A549 (cell line): ENCODE results near the gene TEAD4. TPM values are rescaled to one million over a fixed set of nuclear protein-coding genes. Genes with fewer than 3 reads are reported as not detected.

Source experiments
- ATAC-seq, 2 experiments: fragments of 200-7000 bp in 1 of 2; fragments of >200 bp in 1 of 2; cut with Nextera tagmentation in 1 of 2; cut with Tn5 transposase in 1 of 2; 3 replicates each; pipeline versions ENCODE4 v1.8.0 to v1.9.1; 2018 to 2020; ENCODE audit warnings: mild to moderate bottlenecking in 1 of 2, moderate library complexity in 1 of 2
- CTCF ChIA-PET: fragments of 300-600 bp; sonication (Branson Sonifier 250); formaldehyde crosslinking; extraction: SDS; loops from one replicate; lab custom pipeline; 2021; ENCODE audit warnings: antibody characterized with exemption, inconsistent platforms; lab: Yijun Ruan, JAX
- POLR2A ChIA-PET: fragments of 350-600 bp; formaldehyde crosslinking; extraction: SDS; loops from one replicate; lab custom pipeline; 2021; ENCODE audit warnings: antibody characterized with exemption, inconsistent platforms; lab: Yijun Ruan, JAX
- DNase-seq, 2 experiments: peaks; one replicate each; pipeline versions ENCODE4 v3.0.0 to v3.0.0-alpha.2; 2011 to 2016; ENCODE audit warnings: low read depth in 1 of 2, low spot score in 1 of 2
- FAIRE-seq: peaks from 2 replicates; lab custom pipeline; 2011; peaks lifted over from hg19 to GRCh38; lab: Jason Lieb, UNC
- H3K27ac ChIP-seq, 2 experiments: fragments of >200 bp; sonication (Bioruptor Twin); formaldehyde crosslinking; 3 replicates each; pipeline ENCODE4 v1.5.1; 2016 to 2017
- H3K4me1 ChIP-seq: fragments of >200 bp; sonication (Bioruptor Twin); formaldehyde crosslinking; 3 replicates; pipeline ENCODE4 v1.6.1; 2016
- H3K4me2 ChIP-seq: fragments of >200 bp; sonication (Bioruptor Twin); formaldehyde crosslinking; 3 replicates; pipeline ENCODE4 v1.6.1; 2016
- H3K4me3 ChIP-seq: fragments of >200 bp; sonication (Bioruptor Twin); formaldehyde crosslinking; 3 replicates; pipeline ENCODE4 v1.5.1; 2016
- H3K9me3 ChIP-seq: fragments of >200 bp; sonication (Bioruptor Twin); formaldehyde crosslinking; 3 replicates; pipeline ENCODE4 v1.6.1; 2016
- CBX8 ChIP-seq: fragments of 200-600 bp; sonication (generic); IDR thresholded peaks from 2 replicates; pipeline ENCODE4 v1.6.1; 2016
- CHD4 ChIP-seq: fragments of 200-600 bp; sonication (generic); IDR thresholded peaks from 2 replicates; pipeline ENCODE4 v1.6.1; 2016; ENCODE audit warnings: antibody characterized with exemption, mild to moderate bottlenecking, borderline replicate concordance
- GATA3 ChIP-seq: IDR thresholded peaks from 2 replicates; pipeline ENCODE4 v1.6.1; 2012; ENCODE audit warnings: borderline replicate concordance
- HDAC2 ChIP-seq: fragments of 200-600 bp; sonication (generic); IDR thresholded peaks from 2 replicates; pipeline ENCODE4 v1.6.1; 2016
- HOXA7 ChIP-seq: fragments of 250-450 bp; sonication (Bioruptor Pico); IDR thresholded peaks from 2 replicates; pipeline ENCODE4 v1.5.0; 2020; ENCODE audit warnings: mild to moderate bottlenecking, moderate library complexity
- HOXB5 ChIP-seq: fragments of 250-450 bp; sonication (Bioruptor Pico); IDR thresholded peaks from 2 replicates; pipeline ENCODE4 v1.5.0; 2020; ENCODE audit warnings: mild to moderate bottlenecking, moderate library complexity
- JUNB ChIP-seq: fragments of >200 bp; sonication (Bioruptor Twin); formaldehyde crosslinking; IDR thresholded peaks from 2 replicates; pipeline ENCODE4 v1.6.1; 2016
- KDM1A ChIP-seq: fragments of 200-600 bp; sonication (generic); IDR thresholded peaks from 2 replicates; pipeline ENCODE4 v1.6.1; 2016; ENCODE audit warnings: low read depth, mild to moderate bottlenecking
- MAZ ChIP-seq: fragments of 150-350 bp; IDR thresholded peaks from 2 replicates; pipeline ENCODE4 v1.6.1; 2014; ENCODE audit warnings: antibody characterized with exemption, low read depth, low read length, borderline replicate concordance
- MYC ChIP-seq: IDR thresholded peaks from 2 replicates; pipeline ENCODE4 v1.6.1; 2012; ENCODE audit warnings: mild to moderate bottlenecking, inconsistent platforms, low read length, improper control_type of control experiment, borderline replicate concordance
- NPAS2 ChIP-seq: fragments of 250-450 bp; sonication (Bioruptor Pico); IDR thresholded peaks from 2 replicates; pipeline ENCODE4 v1.8.0; 2022; ENCODE audit warnings: mild to moderate bottlenecking, moderate library complexity, borderline replicate concordance
- POLR2AphosphoS2 ChIP-seq: conservative IDR thresholded peaks from 2 replicates; pipeline ENCODE4 v1.6.1; 2012; ENCODE audit warnings: low read length, improper control_type of control experiment, inconsistent platforms
- RARB ChIP-seq: fragments of 250-450 bp; sonication (Bioruptor Pico); IDR thresholded peaks from 2 replicates; pipeline ENCODE4 v1.8.0; 2021; ENCODE audit warnings: mild to moderate bottlenecking, moderate library complexity
- RCOR1 ChIP-seq: fragments of 150-350 bp; IDR thresholded peaks from 2 replicates; pipeline ENCODE4 v1.6.1; 2014; ENCODE audit warnings: antibody characterized with exemption, low read length, low read depth
- SREBF2 ChIP-seq: fragments of 450-650 bp; IDR thresholded peaks from 2 replicates; pipeline ENCODE4 v1.6.1; 2014; ENCODE audit warnings: mild to moderate bottlenecking, moderate library complexity
- TFCP2L1 ChIP-seq: fragments of 250-450 bp; sonication (Bioruptor Pico); IDR thresholded peaks from 2 replicates; pipeline ENCODE4 v1.5.0; 2021; ENCODE audit warnings: mild to moderate bottlenecking
- TP53 ChIP-seq: fragments of 250-450 bp; sonication (Bioruptor Pico); IDR thresholded peaks from 2 replicates; pipeline ENCODE4 v1.5.0; 2021; ENCODE audit warnings: mild to moderate bottlenecking, moderate library complexity
- ZC3H11A ChIP-seq: fragments of 450-650 bp; IDR thresholded peaks from 2 replicates; pipeline ENCODE4 v1.6.1; 2014; ENCODE audit warnings: antibody characterized with exemption, mild to moderate bottlenecking
- WGBS: methylation state at CpG from one replicate; pipeline ENCODE4 v1.1.6; 2017; ENCODE audit errors: missing lambda C conversion rate; 5-methylcytosine and 5-hydroxymethylcytosine counted together
- polyA plus RNA-seq, 4 experiments: library from polyadenylated mRNA; depleted of rRNA in 3 of 4; stranded (reverse); fragments of >200 nt; fragmentation: RNase III in 1 of 4; extraction: RNeasy Plus Mini Kit Qiagen cat#74134 plus additional on column Dnase treatment in 1 of 4; gene quantifications; 2 replicates in 3 of 4; 3 replicates in 1 of 4; pipeline ENCODE4 v1.2.3, GENCODE V29; 2011 to 2017
- TF ChIP-seq, protein P1 (sequence below): fragments of >200 bp; sonication (Bioruptor Twin); formaldehyde crosslinking; IDR thresholded peaks from 3 replicates; pipeline ENCODE4 v1.5.1; 2016
- TF ChIP-seq, protein P2 (sequence below): IDR thresholded peaks from 2 replicates; pipeline ENCODE4 v1.6.1; 2012
- TF ChIP-seq, protein P3 (sequence below): fragments of 250-450 bp; sonication (Bioruptor Pico); IDR thresholded peaks from 2 replicates; pipeline ENCODE4 v1.5.0; 2020; ENCODE audit warnings: low read depth, mild to moderate bottlenecking, moderate library complexity

The TEAD4 gene
- polyA plus RNA-seq, 2 of the 4 experiments (the other 2 are of a cell fraction) = 22.6 to 31.8 TPM

DNA sequence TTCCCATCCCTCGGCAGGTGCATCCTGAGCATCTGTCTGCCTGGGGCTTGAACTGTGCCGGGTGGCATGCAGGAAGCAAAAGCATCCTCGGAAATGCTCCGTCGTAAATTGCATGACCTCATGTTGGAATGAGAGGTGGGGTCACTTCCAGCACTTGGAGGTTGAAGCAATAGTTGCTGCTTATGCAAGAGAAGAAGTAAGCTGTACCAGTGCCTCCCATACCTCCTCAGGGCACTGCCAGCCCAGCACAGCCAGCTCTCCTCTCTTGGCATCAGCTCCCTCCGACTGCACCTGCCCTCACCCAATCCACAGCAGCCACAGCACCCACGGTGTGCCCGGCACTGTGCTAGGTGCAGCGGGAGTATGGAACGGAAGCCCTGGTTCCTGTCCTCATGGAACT is 11.5 kb downstream of the TEAD4 start (continued):
- no peak for TF ChIP-seq TFCP2L1 (CRISPR knock-in tag)
- TF ChIP-seq MYC = no peak

DNA sequence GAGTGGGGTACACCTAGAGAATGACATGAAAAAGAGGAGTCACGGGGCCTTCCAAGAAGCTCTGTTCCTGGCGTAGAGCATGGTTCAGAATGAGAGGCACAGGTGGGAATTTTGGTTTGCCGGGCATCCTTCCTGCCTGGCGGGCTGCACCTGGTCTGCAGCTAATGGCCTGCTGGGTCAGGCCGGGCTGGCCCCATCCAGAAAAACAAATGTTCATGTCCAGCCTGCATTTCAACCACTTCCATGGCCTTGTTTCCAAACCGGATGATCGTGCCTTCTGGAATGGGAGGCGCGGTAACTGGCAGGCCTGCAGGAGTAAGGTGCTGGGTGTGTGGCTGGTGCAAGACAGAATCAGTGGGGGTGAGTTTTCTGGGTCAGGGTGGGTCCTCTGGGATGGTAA is 14.4 kb downstream of the TEAD4 start:
- TF ChIP-seq CHD4 (no peak), POLR2AphosphoS2 (no peak), RARB (CRISPR knock-in tag) (no peak), MAZ (no peak)
- WGBS = 95% methylated on average over 9 of the region's 9 CpGs
- H3K27ac ChIP-seq = no peak overlapping the region
- ChIA-PET POLR2A (no interaction called here), CTCF (interaction anchor here (1.1 to 2.6 kb wide), 4 partner anchors 8 to 49 kb away, joined by 3 to 12 read pairs (median 4); no protein-coding TSS in a partner anchor)
- ATAC-seq (0 out of 6 replicates have a peak, but pooled peaks of 1 of the 2 experiments have one; percentile 12), FAIRE-seq (no peak), DNase-seq (no peak)
- H3K4me3 ChIP-seq = no peak overlapping the region
- peaks cover 5% of the 10 kb centered on the region; the same call in 1 of the 3 replicates for H3K4me1 ChIP-seq
- no peaks in the 10 kb centered on the region for H3K9me3 ChIP-seq
- no peak overlapping the region for H3K4me2 ChIP-seq

DNA sequence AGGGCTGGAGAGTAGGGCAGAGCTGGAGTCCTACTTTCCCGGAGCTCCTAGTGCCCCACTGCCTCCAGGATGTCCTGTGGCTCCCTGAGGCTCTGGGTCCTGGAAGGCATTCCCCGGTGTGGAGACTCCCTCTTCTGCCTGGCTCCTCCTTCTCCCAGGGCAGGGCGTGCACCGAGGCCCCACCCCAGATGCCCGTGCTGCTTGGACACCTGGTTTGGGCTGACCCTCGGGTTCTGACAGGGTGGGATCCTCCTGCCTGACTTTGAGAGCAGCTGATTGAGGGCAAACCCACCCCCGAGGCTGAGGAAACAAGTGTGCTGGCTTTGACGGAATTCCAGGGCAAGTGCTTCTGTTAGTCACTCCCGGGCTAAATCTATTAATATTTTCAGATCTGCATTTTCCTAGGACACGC is 15.4 kb downstream of the TEAD4 start:
- Histone ChIP-seq H3K4me2 (peak overlapping the region; percentile 14; the same call in 1 of the 3 replicates), H3K9me3 (no peaks in the 10 kb centered on the region), H3K27ac (no peak overlapping the region), H3K4me3 (no peak overlapping the region), H3K4me1 (peaks cover 5% of the 10 kb centered on the region; the same call in 1 of the 3 replicates)
- 73% methylated on average over 9 of the region's 10 CpGs for WGBS
- FAIRE-seq (no peak), DNase-seq (no peak), ATAC-seq (peak; percentile 38 to 77; a peak in 4 of 6 replicates)
- CTCF ChIA-PET = interaction anchor here (1.9 to 2.6 kb wide), 2 partner anchors 13 to 31 kb away, joined by 4 to 12 read pairs; no protein-coding TSS in a partner anchor
- TF ChIP-seq HOXA7 (CRISPR knock-in tag) = no peak
- TF ChIP-seq, protein P1, sequence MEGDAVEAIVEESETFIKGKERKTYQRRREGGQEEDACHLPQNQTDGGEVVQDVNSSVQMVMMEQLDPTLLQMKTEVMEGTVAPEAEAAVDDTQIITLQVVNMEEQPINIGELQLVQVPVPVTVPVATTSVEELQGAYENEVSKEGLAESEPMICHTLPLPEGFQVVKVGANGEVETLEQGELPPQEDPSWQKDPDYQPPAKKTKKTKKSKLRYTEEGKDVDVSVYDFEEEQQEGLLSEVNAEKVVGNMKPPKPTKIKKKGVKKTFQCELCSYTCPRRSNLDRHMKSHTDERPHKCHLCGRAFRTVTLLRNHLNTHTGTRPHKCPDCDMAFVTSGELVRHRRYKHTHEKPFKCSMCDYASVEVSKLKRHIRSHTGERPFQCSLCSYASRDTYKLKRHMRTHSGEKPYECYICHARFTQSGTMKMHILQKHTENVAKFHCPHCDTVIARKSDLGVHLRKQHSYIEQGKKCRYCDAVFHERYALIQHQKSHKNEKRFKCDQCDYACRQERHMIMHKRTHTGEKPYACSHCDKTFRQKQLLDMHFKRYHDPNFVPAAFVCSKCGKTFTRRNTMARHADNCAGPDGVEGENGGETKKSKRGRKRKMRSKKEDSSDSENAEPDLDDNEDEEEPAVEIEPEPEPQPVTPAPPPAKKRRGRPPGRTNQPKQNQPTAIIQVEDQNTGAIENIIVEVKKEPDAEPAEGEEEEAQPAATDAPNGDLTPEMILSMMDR = no peak
- TF ChIP-seq TP53 (CRISPR knock-in tag) = no peak
- no peak for TF ChIP-seq MAZ
- TF ChIP-seq, protein P2, sequence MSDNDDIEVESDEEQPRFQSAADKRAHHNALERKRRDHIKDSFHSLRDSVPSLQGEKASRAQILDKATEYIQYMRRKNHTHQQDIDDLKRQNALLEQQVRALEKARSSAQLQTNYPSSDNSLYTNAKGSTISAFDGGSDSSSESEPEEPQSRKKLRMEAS = no peak
- POLR2A ChIA-PET = no interaction called here

DNA sequence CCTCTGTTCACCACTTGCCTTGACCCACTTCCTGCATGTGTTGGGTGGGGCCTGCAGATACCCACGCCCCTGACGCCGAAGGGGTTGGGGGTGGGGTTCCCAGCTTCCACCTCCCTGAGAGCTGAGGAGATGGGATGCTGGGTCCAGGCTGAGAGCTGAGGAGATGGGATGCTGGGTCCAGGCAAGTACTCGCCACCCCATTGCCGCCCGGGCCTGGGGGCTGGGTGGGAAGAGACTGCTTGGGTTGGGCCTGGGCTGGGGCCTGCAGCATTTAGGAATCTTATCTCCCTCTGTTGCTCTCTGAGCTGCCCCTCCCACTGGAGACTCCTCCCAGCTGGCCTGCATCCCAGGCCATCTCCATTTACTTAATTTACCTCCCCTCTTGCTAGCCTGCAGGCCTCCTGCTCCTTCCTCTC is 17.4 kb downstream of the TEAD4 start:
- Histone ChIP-seq H3K27ac (no peak overlapping the region), H3K4me3 (no peak overlapping the region), H3K9me3 (no peaks in the 10 kb centered on the region), H3K4me1 (peaks cover 5% of the 10 kb centered on the region; the same call in 1 of the 3 replicates), H3K4me2 (no peak overlapping the region)
- no peak for ATAC-seq
- TF ChIP-seq ZC3H11A = no peak
- TF ChIP-seq CHD4 = no peak
- no peak for TF ChIP-seq MAZ
- TF ChIP-seq, protein P1 = no peak
- no peak for TF ChIP-seq CBX8
- no peak for TF ChIP-seq GATA3
- TF ChIP-seq RCOR1 = no peak
- no peak for TF ChIP-seq NPAS2 (CRISPR knock-in tag)
- no peak for TF ChIP-seq KDM1A
- no peak for TF ChIP-seq HOXB5 (CRISPR knock-in tag)
- TF ChIP-seq, protein P3, sequence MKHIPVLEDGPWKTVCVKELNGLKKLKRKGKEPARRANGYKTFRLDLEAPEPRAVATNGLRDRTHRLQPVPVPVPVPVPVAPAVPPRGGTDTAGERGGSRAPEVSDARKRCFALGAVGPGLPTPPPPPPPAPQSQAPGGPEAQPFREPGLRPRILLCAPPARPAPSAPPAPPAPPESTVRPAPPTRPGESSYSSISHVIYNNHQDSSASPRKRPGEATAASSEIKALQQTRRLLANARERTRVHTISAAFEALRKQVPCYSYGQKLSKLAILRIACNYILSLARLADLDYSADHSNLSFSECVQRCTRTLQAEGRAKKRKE (CRISPR knock-in tag) = no peak
- TF ChIP-seq SREBF2 = no peak
- no peak for TF ChIP-seq HDAC2
- no peak for TF ChIP-seq JUNB
- FAIRE-seq = no peak
- ChIA-PET POLR2A (no interaction called here), CTCF (interaction anchor here (0.9 to 1.2 kb wide), 3 partner anchors 18 to 57 kb away, joined by 3 to 4 read pairs (median 3); no protein-coding TSS in a partner anchor)
- DNase-seq = no peak
- 88% methylated on average over 5 of the region's 6 CpGs for WGBS
